GM19455 (cell line): ENCODE measurements around the gene ECEL1.

Experiments
- ATAC-seq: cut with Tn5 transposase; IDR thresholded peaks from one replicate; pipeline ENCODE4 v1.9.1; 2021; ENCODE audit not compliant: unreplicated experiment

Gene ECEL1

GRCh38 chr2:232522623-232523401, 35.2 kb upstream of the ECEL1 start:
- no peak for ATAC-seq

- ATAC-seq = no peak
Observed at GRCh38 chr2:232521959-232522622, 34.5 kb upstream of the ECEL1 start.

GRCh38 chr2:232521098-232521497, 33.5 kb upstream of the ECEL1 start:
- no peak for ATAC-seq

- ATAC-seq = no peak
Observed at GRCh38 chr2:232520489-232520888, 32.9 kb upstream of the ECEL1 start.

GRCh38 chr2:232519581-232520438, 32.2 kb upstream of the ECEL1 start, which contains the start of gene PRSS56:
TSS of gene PRSS56 (plus strand) at chr2:232520388. CDS start at chr2:232520599, 211 bp downstream.
- no peak for ATAC-seq

- no peak for ATAC-seq
Observed at GRCh38 chr2:232518844-232519243, 31.2 kb upstream of the ECEL1 start.

- no peak for ATAC-seq
Observed at GRCh38 chr2:232516551-232516950, 28.9 kb upstream of the ECEL1 start.

- ATAC-seq = no peak
Observed at GRCh38 chr2:232515639-232516038, 28.0 kb upstream of the ECEL1 start.

- no peak for ATAC-seq
Observed at GRCh38 chr2:232513353-232513752, 25.7 kb upstream of the ECEL1 start.

GRCh38 chr2:232512602-232513001, 25.0 kb upstream of the ECEL1 start:
- no peak for ATAC-seq

GRCh38 chr2:232511336-232511890, 23.8 kb upstream of the ECEL1 start:
- ATAC-seq = no peak

- no peak for ATAC-seq
Observed at GRCh38 chr2:232508251-232508650, 20.6 kb upstream of the ECEL1 start.

GRCh38 chr2:232506709-232507108, 19.1 kb upstream of the ECEL1 start:
- no peak for ATAC-seq

- ATAC-seq = no peak
Observed at GRCh38 chr2:232505856-232506255, 18.2 kb upstream of the ECEL1 start.

GRCh38 chr2:232504438-232504837, 16.8 kb upstream of the ECEL1 start:
- ATAC-seq = no peak

GRCh38 chr2:232503809-232504323, 16.2 kb upstream of the ECEL1 start:
- ATAC-seq = no peak

GRCh38 chr2:232502911-232503808, 15.5 kb upstream of the ECEL1 start:
- no peak for ATAC-seq

GRCh38 chr2:232502511-232502910, 14.9 kb upstream of the ECEL1 start:
- no peak for ATAC-seq

GRCh38 chr2:232501794-232502390, 14.3 kb upstream of the ECEL1 start:
- ATAC-seq = no peak
